Smooth muscle cell (in vitro differentiated cells): ENCODE measurements around the gene PRKG1. TPM values are rescaled to one million over a fixed set of nuclear protein-coding genes. Genes with fewer than 3 reads are reported as not detected.

ENCODE experiments used
- DNase-seq: peaks from one replicate; lab custom pipeline; 2025; ENCODE audit not compliant: unreplicated experiment; lab: John Stamatoyannopoulos, UW
- H2AFZ ChIP-seq: fragments of 200-600 bp; sonication (generic); 2 replicates; pipeline ENCODE4 v1.6.0; 2016; ENCODE audit warnings: antibody characterized with exemption, low read depth, mild to moderate bottlenecking
- H3F3A ChIP-seq: fragments of 200-600 bp; sonication (generic); 2 replicates; pipeline ENCODE4 v1.6.0; 2017; ENCODE audit warnings: antibody characterized with exemption, low read depth
- H3K27ac ChIP-seq: fragments of 200-600 bp; sonication (generic); 2 replicates; pipeline ENCODE4 v1.5.1; 2016; ENCODE audit warnings: low read depth, mild to moderate bottlenecking
- H3K27me3 ChIP-seq: fragments of 200-600 bp; sonication (generic); 2 replicates; pipeline ENCODE4 v1.6.1; 2016; ENCODE audit warnings: low read depth, mild to moderate bottlenecking
- H3K36me3 ChIP-seq: fragments of 200-600 bp; sonication (generic); 2 replicates; pipeline ENCODE4 v1.5.1; 2016; ENCODE audit warnings: low read depth
- H3K4me1 ChIP-seq: fragments of 200-600 bp; sonication (generic); 2 replicates; pipeline ENCODE4 v1.5.1; 2016; ENCODE audit warnings: low read depth
- H3K4me2 ChIP-seq: fragments of 200-600 bp; sonication (generic); 2 replicates; pipeline ENCODE4 v1.6.0; 2016; ENCODE audit warnings: mild to moderate bottlenecking
- H3K4me3 ChIP-seq: fragments of 200-600 bp; sonication (generic); 2 replicates; pipeline ENCODE4 v1.5.1; 2016; ENCODE audit warnings: mild to moderate bottlenecking
- H3K79me2 ChIP-seq: fragments of 200-600 bp; sonication (generic); 2 replicates; pipeline ENCODE4 v1.6.0; 2016; ENCODE audit warnings: low read depth, mild to moderate bottlenecking
- H3K9ac ChIP-seq: fragments of 200-600 bp; sonication (generic); 2 replicates; pipeline ENCODE4 v1.6.0; 2016; ENCODE audit warnings: low read depth
- H3K9me3 ChIP-seq: fragments of 200-600 bp; sonication (generic); replicated peaks from 2 replicates; pipeline ENCODE4 v1.5.1; 2016; ENCODE audit warnings: low read depth
- H4K20me1 ChIP-seq: fragments of 200-600 bp; sonication (generic); 2 replicates; pipeline ENCODE4 v1.6.0; 2016; ENCODE audit warnings: low read depth
- WGBS: methylation state at CpG from one replicate; pipeline ENCODE4 v1.1.7; 2016; ENCODE audit warnings: low lambda C conversion rate; 5-methylcytosine and 5-hydroxymethylcytosine counted together
- polyA plus RNA-seq: library from polyadenylated mRNA; unstranded; fragments of >200 nt; fragmentation: Nextera tagmentation; extraction: Ambion mirVana; gene quantifications from 2 replicates; pipeline ENCODE4 v1.2.1, GENCODE V29; 2016
- total RNA-seq: library from RNA; depleted of rRNA; stranded (reverse); fragments of >200 nt; gene quantifications from 2 replicates; pipeline ENCODE4 v1.2.3, GENCODE V29; 2014
- TF ChIP-seq, protein P1 (sequence below): fragments of 200-600 bp; sonication (generic); IDR thresholded peaks from 2 replicates; pipeline ENCODE4 v1.5.1; 2017; ENCODE audit warnings: borderline replicate concordance, mild to moderate bottlenecking, antibody characterized with exemption; ENCODE audit not compliant: insufficient read depth, poor library complexity, severe bottlenecking

Gene PRKG1
- total and polyA plus RNA-seq, 2 experiments from 2014 or later = 7.2 to 13.4 TPM

- H3K4me1 ChIP-seq = peaks cover 15% of the 10 kb centered on the region
- no peaks in the 10 kb centered on the region for H3K27me3 ChIP-seq
- no peak overlapping the region for H2AFZ ChIP-seq
- no peak overlapping the region for H3K9ac ChIP-seq
- no peaks in the 10 kb centered on the region for H3K9me3 ChIP-seq
- TF ChIP-seq, protein P1, sequence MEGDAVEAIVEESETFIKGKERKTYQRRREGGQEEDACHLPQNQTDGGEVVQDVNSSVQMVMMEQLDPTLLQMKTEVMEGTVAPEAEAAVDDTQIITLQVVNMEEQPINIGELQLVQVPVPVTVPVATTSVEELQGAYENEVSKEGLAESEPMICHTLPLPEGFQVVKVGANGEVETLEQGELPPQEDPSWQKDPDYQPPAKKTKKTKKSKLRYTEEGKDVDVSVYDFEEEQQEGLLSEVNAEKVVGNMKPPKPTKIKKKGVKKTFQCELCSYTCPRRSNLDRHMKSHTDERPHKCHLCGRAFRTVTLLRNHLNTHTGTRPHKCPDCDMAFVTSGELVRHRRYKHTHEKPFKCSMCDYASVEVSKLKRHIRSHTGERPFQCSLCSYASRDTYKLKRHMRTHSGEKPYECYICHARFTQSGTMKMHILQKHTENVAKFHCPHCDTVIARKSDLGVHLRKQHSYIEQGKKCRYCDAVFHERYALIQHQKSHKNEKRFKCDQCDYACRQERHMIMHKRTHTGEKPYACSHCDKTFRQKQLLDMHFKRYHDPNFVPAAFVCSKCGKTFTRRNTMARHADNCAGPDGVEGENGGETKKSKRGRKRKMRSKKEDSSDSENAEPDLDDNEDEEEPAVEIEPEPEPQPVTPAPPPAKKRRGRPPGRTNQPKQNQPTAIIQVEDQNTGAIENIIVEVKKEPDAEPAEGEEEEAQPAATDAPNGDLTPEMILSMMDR = no peak
- H3F3A ChIP-seq = no peaks in the 10 kb centered on the region
- H3K4me3 ChIP-seq = no peak overlapping the region
- H4K20me1 ChIP-seq = no peaks in the 10 kb centered on the region
- no peaks in the 10 kb centered on the region for H3K36me3 ChIP-seq
- no peak for DNase-seq
- no peak overlapping the region for H3K27ac ChIP-seq
- H3K4me2 ChIP-seq = no peak overlapping the region
- no peaks in the 10 kb centered on the region for H3K79me2 ChIP-seq
Measured at GRCh38 chr10:52019656-52020055, 945.4 kb downstream of the PRKG1 start.

GRCh38 chr10:52020173-52020572 is 945.9 kb downstream of the PRKG1 start:
- no peak overlapping the region for H3K9ac ChIP-seq
- H3K79me2 ChIP-seq = no peaks in the 10 kb centered on the region
- no peaks in the 10 kb centered on the region for H4K20me1 ChIP-seq
- H3K36me3 ChIP-seq = no peaks in the 10 kb centered on the region
- H3K4me2 ChIP-seq = no peak overlapping the region
- H2AFZ ChIP-seq = no peak overlapping the region
- H3K27ac ChIP-seq = no peak overlapping the region
- TF ChIP-seq, protein P1 = no peak
- H3F3A ChIP-seq = no peaks in the 10 kb centered on the region
- DNase-seq = no peak
- H3K4me3 ChIP-seq = no peak overlapping the region
- peaks cover 15% of the 10 kb centered on the region for H3K4me1 ChIP-seq
- 90% methylated on average over 2 of the region's 2 CpGs for WGBS
- H3K27me3 ChIP-seq = no peaks in the 10 kb centered on the region
- H3K9me3 ChIP-seq = no peaks in the 10 kb centered on the region

DNA sequence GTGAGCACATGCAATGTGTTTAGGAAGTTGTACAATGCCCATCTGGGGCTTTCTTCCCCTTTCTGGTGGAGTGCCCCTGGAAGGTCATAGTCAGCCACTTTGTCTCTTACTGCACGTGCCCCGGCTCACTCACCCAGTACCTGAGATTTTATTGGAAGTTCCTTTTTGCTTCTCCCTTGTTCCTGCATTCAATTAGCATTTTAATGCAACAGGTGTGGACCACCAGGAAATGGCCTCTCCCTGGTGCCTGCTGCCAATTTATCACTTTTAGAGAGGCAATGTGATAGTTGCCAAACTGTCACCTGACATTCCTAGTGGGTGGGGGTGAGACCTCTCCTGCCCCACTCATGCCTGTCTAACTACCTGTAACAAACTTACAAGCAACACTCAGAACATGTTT is 946.4 kb downstream of the PRKG1 start:
- TF ChIP-seq, protein P1 = no peak
- no peaks in the 10 kb centered on the region for H3K27me3 ChIP-seq
- H3K4me3 ChIP-seq = no peak overlapping the region
- H3K27ac ChIP-seq = no peak overlapping the region
- DNase-seq = no peak
- no peaks in the 10 kb centered on the region for H3K36me3 ChIP-seq
- H3K79me2 ChIP-seq = no peaks in the 10 kb centered on the region
- no peaks in the 10 kb centered on the region for H3K9me3 ChIP-seq
- H3F3A ChIP-seq = no peaks in the 10 kb centered on the region
- WGBS = 91% methylated on average over 2 of the region's 2 CpGs
- H4K20me1 ChIP-seq = no peaks in the 10 kb centered on the region
- no peak overlapping the region for H3K4me2 ChIP-seq
- H3K4me1 ChIP-seq = peaks cover 15% of the 10 kb centered on the region
- H3K9ac ChIP-seq = no peak overlapping the region
- no peak overlapping the region for H2AFZ ChIP-seq

GRCh38 chr10:52027055-52027705 is 952.9 kb downstream of the PRKG1 start:
- Histone ChIP-seq H3K9ac (no peak overlapping the region), H3K79me2 (no peaks in the 10 kb centered on the region), H3K4me1 (no peaks in the 10 kb centered on the region), H3K4me2 (no peak overlapping the region), H3K4me3 (no peak overlapping the region), H4K20me1 (no peaks in the 10 kb centered on the region), H3K27me3 (no peaks in the 10 kb centered on the region), H2AFZ (no peak overlapping the region), H3K36me3 (no peaks in the 10 kb centered on the region), H3F3A (no peaks in the 10 kb centered on the region), H3K9me3 (no peaks in the 10 kb centered on the region), H3K27ac (no peak overlapping the region)
- no peak for DNase-seq
- TF ChIP-seq, protein P1 = no peak
- 82% methylated on average over 4 of the region's 4 CpGs for WGBS
